GM23338 (cell line): Measurements from ENCODE around the gene FN3K. TPM values are rescaled to one million over a fixed set of nuclear protein-coding genes. Genes with fewer than 3 reads are reported as not detected.

Source experiments
- ATAC-seq: fragments of 200-7000 bp; cut with Tn5 transposase; 3 replicates; pipeline ENCODE4 v1.9.1; 2020
- DNase-seq: peaks from one replicate; pipeline ENCODE4 v3.0.0-alpha.2; 2015; ENCODE audit warnings: low spot score
- H2AFZ ChIP-seq: fragments of 200-600 bp; sonication (generic); 2 replicates; pipeline ENCODE4 v1.8.0; 2016; ENCODE audit warnings: antibody characterized with exemption, mild to moderate bottlenecking, moderate library complexity
- H3F3A ChIP-seq: fragments of 200-600 bp; sonication (generic); replicated peaks from 2 replicates; pipeline ENCODE4 v1.8.0; 2017; ENCODE audit warnings: antibody characterized with exemption, mixed run types, low read depth
- H3K27ac ChIP-seq: fragments of 200-600 bp; sonication (generic); 2 replicates; pipeline ENCODE4 v1.6.1; 2016; ENCODE audit warnings: low read depth
- H3K27me3 ChIP-seq: fragments of 200-600 bp; sonication (generic); 2 replicates; pipeline ENCODE4 v1.8.0; 2016; ENCODE audit warnings: mild to moderate bottlenecking, mixed run types, moderate library complexity; ENCODE audit not compliant: insufficient read depth
- H3K36me3 ChIP-seq: fragments of 200-600 bp; sonication (generic); 2 replicates; pipeline ENCODE4 v1.8.0; 2016; ENCODE audit warnings: mild to moderate bottlenecking; ENCODE audit not compliant: insufficient read depth
- H3K4me1 ChIP-seq: fragments of 200-600 bp; sonication (generic); 2 replicates; pipeline ENCODE4 v1.8.0; 2016; ENCODE audit warnings: mild to moderate bottlenecking, moderate library complexity; ENCODE audit not compliant: insufficient read depth
- H3K4me2 ChIP-seq: fragments of 200-600 bp; sonication (generic); 2 replicates; pipeline ENCODE4 v1.7.1; 2017; ENCODE audit warnings: mixed run types
- H3K4me3 ChIP-seq: fragments of 200-600 bp; sonication (generic); 2 replicates; pipeline ENCODE4 v1.6.1; 2016; ENCODE audit warnings: mixed run types
- H3K79me2 ChIP-seq: fragments of 200-600 bp; sonication (generic); replicated peaks from 2 replicates; pipeline ENCODE4 v1.8.0; 2017; ENCODE audit warnings: mild to moderate bottlenecking; ENCODE audit not compliant: insufficient read depth
- H3K9me2 ChIP-seq: fragments of 200-600 bp; sonication (generic); 2 replicates; pipeline ENCODE4 v1.8.0; 2017; ENCODE audit not compliant: insufficient read depth
- H4K20me1 ChIP-seq: fragments of 200-600 bp; sonication (generic); replicated peaks from 2 replicates; pipeline ENCODE4 v1.8.0; 2017; ENCODE audit warnings: mild to moderate bottlenecking; ENCODE audit not compliant: insufficient read depth
- H3K27ac Mint-ChIP-seq: 2 replicates; pipeline ENCODE4 v1.8.0; 2020; ENCODE audit warnings: inconsistent platforms, mild to moderate bottlenecking, moderate library complexity, mixed read lengths
- H3K27me3 Mint-ChIP-seq: 3 replicates; pipeline ENCODE4 v1.8.0; 2022; ENCODE audit warnings: low read depth, mild to moderate bottlenecking, moderate library complexity, mixed read lengths, inconsistent platforms; ENCODE audit not compliant: insufficient read depth, poor library complexity
- H3K36me3 Mint-ChIP-seq: 3 replicates; pipeline ENCODE4 v1.8.0; 2021; ENCODE audit warnings: low read depth, mild to moderate bottlenecking, inconsistent platforms, moderate library complexity, mixed read lengths
- H3K4me1 Mint-ChIP-seq: 3 replicates; pipeline ENCODE4 v1.8.0; 2020; ENCODE audit warnings: mild to moderate bottlenecking, inconsistent platforms, mixed read lengths
- H3K4me3 Mint-ChIP-seq: 3 replicates; pipeline ENCODE4 v1.8.0; 2021; ENCODE audit warnings: moderate library complexity, mild to moderate bottlenecking, inconsistent platforms, mixed read lengths
- H3K9me3 Mint-ChIP-seq: 3 replicates; pipeline ENCODE4 v1.8.0; 2020; ENCODE audit warnings: moderate library complexity, mild to moderate bottlenecking, inconsistent platforms, mixed read lengths
- EZH2phosphoT487 ChIP-seq: fragments of 200-600 bp; sonication (generic); IDR thresholded peaks from one replicate; pipeline ENCODE4 v1.8.1; 2018; ENCODE audit warnings: antibody characterized with exemption; ENCODE audit not compliant: unreplicated experiment
- JUNB ChIP-seq: IDR thresholded peaks from one replicate; pipeline ENCODE4 v1.6.1; 2016; ENCODE audit warnings: antibody characterized with exemption; ENCODE audit not compliant: unreplicated experiment
- STAT1 ChIP-seq: IDR thresholded peaks from one replicate; pipeline ENCODE4 v1.6.1; 2016; ENCODE audit warnings: antibody characterized with exemption; ENCODE audit not compliant: unreplicated experiment
- ZNF114 ChIP-seq: fragments of 250-450 bp; sonication (Bioruptor Pico); IDR thresholded peaks from 2 replicates; pipeline ENCODE4 v1.5.0; 2020; ENCODE audit warnings: mild to moderate bottlenecking, moderate library complexity
- ZNF331 ChIP-seq: fragments of 250-450 bp; sonication (Bioruptor Pico); IDR thresholded peaks from 2 replicates; pipeline ENCODE4 v1.5.0; 2020; ENCODE audit warnings: low read depth, mild to moderate bottlenecking, moderate library complexity
- polyA plus RNA-seq: library from polyadenylated mRNA; unstranded; fragments of >200 nt; fragmentation: Nextera tagmentation; extraction: Ambion mirVana; gene quantifications from 2 replicates; pipeline ENCODE4 v1.2.1, GENCODE V29; 2016
- total RNA-seq: library from RNA; depleted of rRNA; stranded (reverse); fragments of >200 nt; shearing (Covaris generic); gene quantifications from 2 replicates; pipeline ENCODE4 v1.2.3, GENCODE V29; 2014
- TF ChIP-seq, protein P1 (sequence below): IDR thresholded peaks from 2 replicates; pipeline ENCODE4 v1.6.1; 2016; ENCODE audit warnings: antibody characterized with exemption
- TF ChIP-seq, protein P2 (sequence below): fragments of 250-450 bp; sonication (Bioruptor Pico); IDR thresholded peaks from 2 replicates; pipeline ENCODE4 v1.5.0; 2020; ENCODE audit warnings: mild to moderate bottlenecking, moderate library complexity
- TF ChIP-seq, protein P3 (sequence below), 2 experiments: fragments of 200-600 bp in 1 of 2; sonication (generic) in 1 of 2; conservative IDR thresholded peaks; 2 replicates each; pipeline versions ENCODE4 v1.5.1 to v1.6.1; 2016 to 2017; ENCODE audit warnings: antibody characterized with exemption in 2 of 2, low read depth in 2 of 2, mild to moderate bottlenecking in 2 of 2, moderate library complexity in 1 of 2

The FN3K gene
- total and polyA plus RNA-seq, 2 experiments from 2014 or later: 5.3 to 12.9 TPM

DNA sequence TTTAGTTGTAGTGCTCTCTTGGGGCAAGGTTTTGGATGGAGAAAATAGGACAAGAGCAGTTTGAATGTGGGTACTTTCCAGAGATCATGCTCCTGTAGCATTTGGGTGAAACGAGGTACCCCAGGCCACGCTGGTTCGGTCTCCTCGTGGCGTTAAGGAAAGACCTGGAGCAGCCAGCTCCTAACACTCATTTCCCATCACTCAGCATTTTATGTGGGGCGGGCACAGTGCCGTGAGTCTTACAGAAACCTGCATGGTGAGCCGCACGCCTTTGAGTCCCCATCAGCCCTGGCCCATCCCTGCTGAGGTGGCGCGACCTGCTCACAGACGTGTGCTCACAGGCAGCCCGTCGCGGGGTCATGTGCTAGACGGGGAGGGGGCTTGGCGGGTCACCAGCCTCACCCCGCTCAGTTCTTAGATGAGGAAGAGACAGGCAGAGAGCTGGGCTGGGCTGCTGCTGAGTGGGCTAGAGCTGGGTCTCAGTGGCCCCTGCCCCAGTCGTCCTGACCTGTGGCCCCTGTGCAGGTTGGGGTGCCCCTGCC lies 53.7 kb downstream of the FN3K start:
- TF ChIP-seq JUNB (no peak), EZH2phosphoT487 (no peak), ZNF331 (CRISPR knock-in tag) (no peak), STAT1 (no peak), ZNF114 (no peak)
- TF ChIP-seq, protein P1, sequence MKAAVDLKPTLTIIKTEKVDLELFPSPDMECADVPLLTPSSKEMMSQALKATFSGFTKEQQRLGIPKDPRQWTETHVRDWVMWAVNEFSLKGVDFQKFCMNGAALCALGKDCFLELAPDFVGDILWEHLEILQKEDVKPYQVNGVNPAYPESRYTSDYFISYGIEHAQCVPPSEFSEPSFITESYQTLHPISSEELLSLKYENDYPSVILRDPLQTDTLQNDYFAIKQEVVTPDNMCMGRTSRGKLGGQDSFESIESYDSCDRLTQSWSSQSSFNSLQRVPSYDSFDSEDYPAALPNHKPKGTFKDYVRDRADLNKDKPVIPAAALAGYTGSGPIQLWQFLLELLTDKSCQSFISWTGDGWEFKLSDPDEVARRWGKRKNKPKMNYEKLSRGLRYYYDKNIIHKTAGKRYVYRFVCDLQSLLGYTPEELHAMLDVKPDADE: no peak
- TF ChIP-seq, protein P2, sequence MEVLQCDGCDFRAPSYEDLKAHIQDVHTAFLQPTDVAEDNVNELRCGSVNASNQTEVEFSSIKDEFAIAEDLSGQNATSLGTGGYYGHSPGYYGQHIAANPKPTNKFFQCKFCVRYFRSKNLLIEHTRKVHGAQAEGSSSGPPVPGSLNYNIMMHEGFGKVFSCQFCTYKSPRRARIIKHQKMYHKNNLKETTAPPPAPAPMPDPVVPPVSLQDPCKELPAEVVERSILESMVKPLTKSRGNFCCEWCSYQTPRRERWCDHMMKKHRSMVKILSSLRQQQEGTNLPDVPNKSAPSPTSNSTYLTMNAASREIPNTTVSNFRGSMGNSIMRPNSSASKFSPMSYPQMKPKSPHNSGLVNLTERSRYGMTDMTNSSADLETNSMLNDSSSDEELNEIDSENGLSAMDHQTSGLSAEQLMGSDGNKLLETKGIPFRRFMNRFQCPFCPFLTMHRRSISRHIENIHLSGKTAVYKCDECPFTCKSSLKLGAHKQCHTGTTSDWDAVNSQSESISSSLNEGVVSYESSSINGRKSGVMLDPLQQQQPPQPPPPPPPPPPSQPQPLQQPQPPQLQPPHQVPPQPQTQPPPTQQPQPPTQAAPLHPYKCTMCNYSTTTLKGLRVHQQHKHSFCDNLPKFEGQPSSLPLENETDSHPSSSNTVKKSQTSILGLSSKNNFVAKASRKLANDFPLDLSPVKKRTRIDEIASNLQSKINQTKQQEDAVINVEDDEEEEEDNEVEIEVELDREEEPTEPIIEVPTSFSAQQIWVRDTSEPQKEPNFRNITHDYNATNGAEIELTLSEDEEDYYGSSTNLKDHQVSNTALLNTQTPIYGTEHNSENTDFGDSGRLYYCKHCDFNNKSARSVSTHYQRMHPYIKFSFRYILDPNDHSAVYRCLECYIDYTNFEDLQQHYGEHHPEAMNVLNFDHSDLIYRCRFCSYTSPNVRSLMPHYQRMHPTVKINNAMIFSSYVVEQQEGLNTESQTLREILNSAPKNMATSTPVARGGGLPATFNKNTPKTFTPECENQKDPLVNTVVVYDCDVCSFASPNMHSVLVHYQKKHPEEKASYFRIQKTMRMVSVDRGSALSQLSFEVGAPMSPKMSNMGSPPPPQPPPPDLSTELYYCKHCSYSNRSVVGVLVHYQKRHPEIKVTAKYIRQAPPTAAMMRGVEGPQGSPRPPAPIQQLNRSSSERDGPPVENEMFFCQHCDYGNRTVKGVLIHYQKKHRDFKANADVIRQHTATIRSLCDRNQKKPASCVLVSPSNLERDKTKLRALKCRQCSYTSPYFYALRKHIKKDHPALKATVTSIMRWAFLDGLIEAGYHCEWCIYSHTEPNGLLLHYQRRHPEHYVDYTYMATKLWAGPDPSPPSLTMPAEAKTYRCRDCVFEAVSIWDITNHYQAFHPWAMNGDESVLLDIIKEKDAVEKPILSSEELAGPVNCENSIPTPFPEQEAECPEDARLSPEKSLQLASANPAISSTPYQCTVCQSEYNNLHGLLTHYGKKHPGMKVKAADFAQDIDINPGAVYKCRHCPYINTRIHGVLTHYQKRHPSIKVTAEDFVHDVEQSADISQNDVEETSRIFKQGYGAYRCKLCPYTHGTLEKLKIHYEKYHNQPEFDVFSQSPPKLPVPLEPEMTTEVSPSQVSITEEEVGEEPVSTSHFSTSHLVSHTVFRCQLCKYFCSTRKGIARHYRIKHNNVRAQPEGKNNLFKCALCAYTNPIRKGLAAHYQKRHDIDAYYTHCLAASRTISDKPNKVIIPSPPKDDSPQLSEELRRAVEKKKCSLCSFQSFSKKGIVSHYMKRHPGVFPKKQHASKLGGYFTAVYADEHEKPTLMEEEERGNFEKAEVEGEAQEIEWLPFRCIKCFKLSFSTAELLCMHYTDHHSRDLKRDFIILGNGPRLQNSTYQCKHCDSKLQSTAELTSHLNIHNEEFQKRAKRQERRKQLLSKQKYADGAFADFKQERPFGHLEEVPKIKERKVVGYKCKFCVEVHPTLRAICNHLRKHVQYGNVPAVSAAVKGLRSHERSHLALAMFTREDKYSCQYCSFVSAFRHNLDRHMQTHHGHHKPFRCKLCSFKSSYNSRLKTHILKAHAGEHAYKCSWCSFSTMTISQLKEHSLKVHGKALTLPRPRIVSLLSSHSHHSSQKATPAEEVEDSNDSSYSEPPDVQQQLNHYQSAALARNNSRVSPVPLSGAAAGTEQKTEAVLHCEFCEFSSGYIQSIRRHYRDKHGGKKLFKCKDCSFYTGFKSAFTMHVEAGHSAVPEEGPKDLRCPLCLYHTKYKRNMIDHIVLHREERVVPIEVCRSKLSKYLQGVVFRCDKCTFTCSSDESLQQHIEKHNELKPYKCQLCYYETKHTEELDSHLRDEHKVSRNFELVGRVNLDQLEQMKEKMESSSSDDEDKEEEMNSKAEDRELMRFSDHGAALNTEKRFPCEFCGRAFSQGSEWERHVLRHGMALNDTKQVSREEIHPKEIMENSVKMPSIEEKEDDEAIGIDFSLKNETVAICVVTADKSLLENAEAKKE (CRISPR knock-in tag): no peak
- TF ChIP-seq, protein P3, sequence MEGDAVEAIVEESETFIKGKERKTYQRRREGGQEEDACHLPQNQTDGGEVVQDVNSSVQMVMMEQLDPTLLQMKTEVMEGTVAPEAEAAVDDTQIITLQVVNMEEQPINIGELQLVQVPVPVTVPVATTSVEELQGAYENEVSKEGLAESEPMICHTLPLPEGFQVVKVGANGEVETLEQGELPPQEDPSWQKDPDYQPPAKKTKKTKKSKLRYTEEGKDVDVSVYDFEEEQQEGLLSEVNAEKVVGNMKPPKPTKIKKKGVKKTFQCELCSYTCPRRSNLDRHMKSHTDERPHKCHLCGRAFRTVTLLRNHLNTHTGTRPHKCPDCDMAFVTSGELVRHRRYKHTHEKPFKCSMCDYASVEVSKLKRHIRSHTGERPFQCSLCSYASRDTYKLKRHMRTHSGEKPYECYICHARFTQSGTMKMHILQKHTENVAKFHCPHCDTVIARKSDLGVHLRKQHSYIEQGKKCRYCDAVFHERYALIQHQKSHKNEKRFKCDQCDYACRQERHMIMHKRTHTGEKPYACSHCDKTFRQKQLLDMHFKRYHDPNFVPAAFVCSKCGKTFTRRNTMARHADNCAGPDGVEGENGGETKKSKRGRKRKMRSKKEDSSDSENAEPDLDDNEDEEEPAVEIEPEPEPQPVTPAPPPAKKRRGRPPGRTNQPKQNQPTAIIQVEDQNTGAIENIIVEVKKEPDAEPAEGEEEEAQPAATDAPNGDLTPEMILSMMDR (conservative IDR thresholded peaks at IDR 0.05; ENCODE audit: low read depth in 2 of 2): no peak
- no peaks in the 10 kb centered on the region for H3K9me2 ChIP-seq
- no peaks in the 10 kb centered on the region for H3K4me1 ChIP-seq
- Mint-ChIP-seq H3K4me1 (peaks cover 3% of the 10 kb centered on the region; the same call in 2 of the 3 replicates), H3K36me3 (peaks cover 35% of the 10 kb centered on the region), H3K27me3 (peaks cover 11% of the 10 kb centered on the region), H3K9me3 (no peaks in the 10 kb centered on the region; the same call in 1 of the 3 replicates), H3K4me3 (no peak overlapping the region), H3K27ac (no peak overlapping the region; the same call in 1 of the 2 replicates)
- no peak overlapping the region for H3K27ac ChIP-seq
- DNase-seq: no peak
- H4K20me1 ChIP-seq: peaks cover 14% of the 10 kb centered on the region
- H3F3A ChIP-seq: no peaks in the 10 kb centered on the region
- no peak overlapping the region for H3K4me2 ChIP-seq
- no peaks in the 10 kb centered on the region for H3K27me3 ChIP-seq
- H3K79me2 ChIP-seq: peaks cover 67% of the 10 kb centered on the region
- no peak overlapping the region for H3K4me3 ChIP-seq
- 0 out of 2 replicates have a peak, but pooled peaks cover 2% of the 10 kb centered on the region for H3K36me3 ChIP-seq
- ATAC-seq: no peak
- no peak overlapping the region for H2AFZ ChIP-seq
